Ovary (tissue), 10 donors: ENCODE data around the gene SNAPC3. TPM values are rescaled to one million over a fixed set of nuclear protein-coding genes. Genes with fewer than 3 reads are reported as not detected.

Experiments
- DNase-seq, 5 donors: peaks; one replicate each; pipeline ENCODE4 v3.0.0-alpha.2; 2019 to 2020
- H3K27ac ChIP-seq, 2 donors: fragments of 200-600 bp; one replicate each; pipeline versions ENCODE4 v1.5.1 to v1.8.0; 2019 to 2022
- H3K27me3 ChIP-seq: fragments of 200-600 bp; one replicate; pipeline ENCODE4 v1.8.0; 2022
- H3K36me3 ChIP-seq: fragments of 200-600 bp; sonication (generic); one replicate; pipeline ENCODE4 v1.5.1; 2019
- H3K4me1 ChIP-seq: one replicate; pipeline ENCODE4 v1.8.1; 2013; ENCODE audit warnings: mild to moderate bottlenecking, moderate library complexity; ENCODE audit not compliant: insufficient read depth
- H3K4me3 ChIP-seq: fragments of 200-600 bp; sonication (generic); one replicate; pipeline ENCODE4 v1.5.1; 2017
- H3K9me3 ChIP-seq, 2 donors: fragments of 200-600 bp in 1 of 2; sonication (generic) in 1 of 2; one replicate each; pipeline versions ENCODE4 v1.5.1 to v1.8.1; 2013 to 2019; ENCODE audit warnings: mild to moderate bottlenecking in 1 of 2, moderate library complexity in 1 of 2
- CTCF ChIP-seq, 3 donors: fragments of 450-650 bp in 2 of 3; fragments of 200-600 bp in 1 of 3; IDR thresholded peaks; one replicate each; pipeline versions ENCODE4 v1.5.1 to v1.8.0; 2016 to 2022; ENCODE audit warnings: antibody characterized with exemption in 3 of 3, mild to moderate bottlenecking in 1 of 3
- EP300 ChIP-seq: sonication (generic); formaldehyde crosslinking; IDR thresholded peaks from one replicate; pipeline ENCODE4 v1.6.1; 2017; ENCODE audit warnings: antibody characterized with exemption
- POLR2A ChIP-seq: fragments of 450-650 bp; IDR thresholded peaks from one replicate; pipeline ENCODE4 v1.6.1; 2017; ENCODE audit warnings: antibody characterized with exemption, mild to moderate bottlenecking, moderate library complexity
- WGBS, 3 donors: extraction: QIAGEN DNeasy Blood & Tissue Kit in 1 of 3; methylation state at CpG; one replicate each; pipeline versions ENCODE4 v1.1.5 to v1.1.7; 2013 to 2017; 5-methylcytosine and 5-hydroxymethylcytosine counted together
- intact Hi-C, 4 donors: fragments of 100-400 bp; cut with DNase I; formaldehyde crosslinking; loops; one replicate each; pipeline versions ENCODE4 v1.11.0 to v1.15.1; 2022 to 2023
- long read RNA-seq, 3 donors: library from polyadenylated mRNA in 2 of 3; unstranded in 2 of 3; transcript quantifications; one replicate each; pipeline ENCODE4 v2.0.0 and lab custom pipeline, GENCODE V29; 2021 to 2026
- polyA plus RNA-seq, 2 donors: library from polyadenylated mRNA; stranded (reverse); fragments of 200-250 nt in 1 of 2; fragments of 350-450 nt in 1 of 2; fragmentation: Illumina TruSeq in 1 of 2; extraction: RNeasy Lipid Tissue Mini Kit (QIAGEN cat#74804) in 1 of 2; gene quantifications; one replicate each; pipeline ENCODE4 v1.2.3, GENCODE V29; 2013 to 2014
- total RNA-seq, 7 donors: library from RNA; depleted of rRNA in 2 of 7; stranded (reverse); fragments of >200 nt in 2 of 7; fragmentation: NEBNext Ultra II Directional in 3 of 7; extraction: Animal tissue kit (Norgen Biotek cat#: 25700) in 3 of 7; gene quantifications; one replicate each; pipeline versions ENCODE4 v1.1.0 to v1.2.4, GENCODE V29; 2016 to 2023
- donor health status: DM: no; HTN: no; CAD: no; lungs with moderate emphysema.
- donor health status: DM: no; HTN: no; CAD: no.
- donor health status: Bipolar disorder and iron deficiency.
- donor health status: DM: yes; HTN: yes; CAD: no.
- donor health status: DM: no; HTN: no; CAD: no.
- donor health status: DM: yes; HTN: yes; CAD: no.

The SNAPC3 gene
- 10 to 100 TPM; 18.8 to 32.3 (median 26.2) TPM for total RNA-seq
- 10 to 100 TPM; 15.8 to 30.3 TPM for polyA plus RNA-seq
- long read RNA-seq, donor 1, full-length matches to known transcripts, result 60 of 81 reads
- long read RNA-seq, donor 1, partial matches to known transcripts, result 5 of 81 reads
- long read RNA-seq, donor 1, other reads (novel, unspliced or antisense), result 16 of 81 reads
- long read RNA-seq, donor 2, full-length matches to known transcripts, result 22 of 22 reads
- long read RNA-seq, donor 2, partial matches to known transcripts, result 0 of 22 reads
- long read RNA-seq, donor 2, other reads (novel, unspliced or antisense), result 0 of 22 reads
- long read RNA-seq, donor 3, full-length matches to known transcripts, result 29 of 33 reads
- long read RNA-seq, donor 3, partial matches to known transcripts, result 1 of 33 reads
- long read RNA-seq, donor 3, other reads (novel, unspliced or antisense), result 3 of 33 reads

GRCh38 chr9:15422372-15423230, at the start of gene SNAPC3:
Gene SNAPC3 (plus strand): TSS chr9:15422876. CDS start chr9:15422880, 4 bp downstream.
- 0% methylated on average over 53 to 70 of the region's 70 CpGs for WGBS, 3 donors
- Histone ChIP-seq H3K4me1 (peaks cover 3% of the 10 kb centered on the region), H3K4me3 (peak within 1 kb of the TSS; percentile 80), H3K36me3 (no peaks in the 10 kb centered on the region), H3K9me3 (no peaks in the 10 kb centered on the region), H3K27ac (peak within 1 kb of the TSS; percentile 47 to 90), H3K27me3 (no peaks in the 10 kb centered on the region)
- intact Hi-C loops, result loop anchor here in 3 of 4 donors (10.0 kb wide), 3 partner anchors 48 to 208 kb away; no protein-coding TSS in a partner anchor
- TF ChIP-seq EP300 (peak; percentile 74), POLR2A (peak; percentile 39), CTCF (IDR thresholded peaks at IDR 0.05) (no peak)
- DNase-seq, result peak; percentile 89 to 94 (median 93)

GRCh38 chr9:15373881-15374280, 48.8 kb upstream of the SNAPC3 start:
- intact Hi-C loops, result loop anchor here in 1 of 4 donors (10.0 kb wide), 2 partner anchors 51 to 69 kb away; partner anchors contain the start of genes SNAPC3 and TTC39B
- 7 to 17% (median 15%) methylated on average over 2 of the region's 2 CpGs for WGBS, 3 donors
- Histone ChIP-seq H3K4me1 (peaks cover 10% of the 10 kb centered on the region), H3K4me3 (no peak overlapping the region), H3K36me3 (no peaks in the 10 kb centered on the region), H3K27ac (peak overlapping the region in 1 of 2 donors; percentile 41), H3K27me3 (no peaks in the 10 kb centered on the region), H3K9me3 (no peaks in the 10 kb centered on the region)
- DNase-seq, result no peak
- TF ChIP-seq CTCF (IDR thresholded peaks at IDR 0.05) (no peak), POLR2A (no peak), EP300 (no peak)

DNA sequence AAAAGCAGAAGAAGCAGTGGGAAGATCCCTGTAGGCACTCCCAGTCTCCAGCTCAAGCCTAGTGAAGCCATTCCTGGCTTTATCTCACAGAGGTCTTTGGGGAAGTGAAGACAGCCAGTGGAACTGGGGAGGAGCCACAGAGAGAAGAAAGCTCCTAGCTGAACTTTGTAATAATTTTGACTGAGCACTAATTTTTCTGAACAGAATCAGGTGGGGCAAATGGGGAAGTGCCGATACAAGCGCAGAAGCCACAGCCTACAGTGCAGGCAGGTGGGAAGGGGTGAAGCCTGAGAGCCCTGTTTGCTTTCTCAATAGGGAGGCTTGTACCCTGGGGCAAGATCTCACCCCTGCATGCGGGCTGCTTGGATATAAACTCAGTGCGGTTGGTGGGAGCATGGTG, 48.4 kb upstream of the SNAPC3 start:
- Histone ChIP-seq H3K4me1 (peaks cover 10% of the 10 kb centered on the region), H3K36me3 (no peaks in the 10 kb centered on the region), H3K4me3 (no peak overlapping the region), H3K27ac (no peak overlapping the region), H3K27me3 (no peaks in the 10 kb centered on the region), H3K9me3 (no peaks in the 10 kb centered on the region)
- no peak for TF ChIP-seq CTCF (IDR thresholded peaks at IDR 0.05)
- no peak for TF ChIP-seq EP300
- no peak for TF ChIP-seq POLR2A
- 92 to 96% (median 92%) methylated on average over 4 of the region's 4 CpGs for WGBS, 3 donors
- DNase-seq, result no peak
- intact Hi-C loops, result loop anchor here in 1 of 4 donors (10.0 kb wide), 2 partner anchors 50 to 70 kb away; partner anchors contain the start of genes SNAPC3 and TTC39B

DNA sequence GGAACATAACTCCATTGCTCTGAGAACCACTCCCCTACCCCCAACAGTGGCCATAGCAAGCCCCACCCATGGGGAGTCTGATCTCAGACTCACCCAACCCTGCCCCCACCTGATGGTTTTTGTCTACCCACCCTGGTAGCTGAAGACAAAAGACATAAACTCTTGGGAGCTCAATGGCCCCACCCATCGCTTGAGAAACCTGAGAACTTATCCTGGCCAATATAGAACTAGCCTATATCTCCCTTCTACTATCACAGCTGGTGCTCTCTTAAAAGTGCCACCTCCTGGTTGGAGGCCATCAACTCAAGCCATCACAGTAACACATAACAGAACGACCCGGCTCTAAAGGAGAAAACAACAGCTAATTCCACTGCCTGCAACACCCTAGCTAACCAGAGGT, 47.9 kb upstream of the SNAPC3 start:
- no peak for DNase-seq
- Histone ChIP-seq H3K27me3 (no peaks in the 10 kb centered on the region), H3K4me3 (no peak overlapping the region), H3K27ac (no peak overlapping the region), H3K9me3 (no peaks in the 10 kb centered on the region), H3K4me1 (peaks cover 10% of the 10 kb centered on the region), H3K36me3 (no peaks in the 10 kb centered on the region)
- intact Hi-C loops, result loop anchor here in 1 of 4 donors (10.0 kb wide), 2 partner anchors 50 to 70 kb away; partner anchors contain the start of genes SNAPC3 and TTC39B
- TF ChIP-seq EP300, result no peak
- TF ChIP-seq CTCF (IDR thresholded peaks at IDR 0.05), result no peak
- TF ChIP-seq POLR2A, result no peak
- 90 to 95% (median 94%) methylated on average over 3 of the region's 3 CpGs for WGBS, 3 donors
